Activated naive CD4-positive, alpha-beta T cell treated with Interleukin-2 at 50 U/mL for 16 hours (primary cell): ENCODE results near the gene OR6N2.

Experiments used
- DNase-seq: peaks from one replicate; pipeline ENCODE4 v3.0.0-alpha.2; 2020

Gene OR6N2, protein sequence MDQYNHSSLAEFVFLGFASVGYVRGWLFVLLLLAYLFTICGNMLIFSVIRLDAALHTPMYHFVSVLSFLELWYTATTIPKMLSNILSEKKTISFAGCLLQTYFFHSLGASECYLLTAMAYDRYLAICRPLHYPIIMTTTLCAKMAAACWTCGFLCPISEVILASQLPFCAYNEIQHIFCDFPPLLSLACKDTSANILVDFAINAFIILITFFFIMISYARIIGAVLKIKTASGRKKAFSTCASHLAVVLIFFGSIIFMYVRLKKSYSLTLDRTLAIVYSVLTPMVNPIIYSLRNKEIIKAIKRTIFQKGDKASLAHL

GRCh38 chr1:158781104-158781503, at the start of gene OR6N2:
OR6N2 (minus strand) TSS chr1:158781204; CDS start chr1:158777635, 3,569 bp downstream.
- no peak for DNase-seq

GRCh38 chr1:158830074-158830677, 49.2 kb upstream of the OR6N2 start:
- no peak for DNase-seq

DNA sequence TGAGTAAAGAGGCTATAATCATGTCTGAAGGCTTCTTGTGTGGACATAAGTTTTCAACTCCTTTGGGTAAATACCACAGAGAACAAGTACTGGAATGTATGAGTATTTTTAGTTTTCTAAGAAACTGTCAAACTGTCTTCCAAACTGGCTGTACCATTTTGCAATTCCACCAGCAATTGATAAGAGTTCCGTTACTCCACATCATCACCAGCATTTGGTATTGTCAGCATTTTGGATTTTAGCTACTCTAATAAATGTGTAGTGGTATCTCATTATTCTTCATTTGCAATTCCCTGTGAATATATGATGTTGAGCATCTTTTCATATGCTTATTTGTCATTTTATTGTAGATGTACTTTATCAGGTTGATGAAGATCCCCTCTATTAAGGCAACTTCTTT, 40.7 kb upstream of the OR6N2 start:
- DNase-seq: no peak

DNA sequence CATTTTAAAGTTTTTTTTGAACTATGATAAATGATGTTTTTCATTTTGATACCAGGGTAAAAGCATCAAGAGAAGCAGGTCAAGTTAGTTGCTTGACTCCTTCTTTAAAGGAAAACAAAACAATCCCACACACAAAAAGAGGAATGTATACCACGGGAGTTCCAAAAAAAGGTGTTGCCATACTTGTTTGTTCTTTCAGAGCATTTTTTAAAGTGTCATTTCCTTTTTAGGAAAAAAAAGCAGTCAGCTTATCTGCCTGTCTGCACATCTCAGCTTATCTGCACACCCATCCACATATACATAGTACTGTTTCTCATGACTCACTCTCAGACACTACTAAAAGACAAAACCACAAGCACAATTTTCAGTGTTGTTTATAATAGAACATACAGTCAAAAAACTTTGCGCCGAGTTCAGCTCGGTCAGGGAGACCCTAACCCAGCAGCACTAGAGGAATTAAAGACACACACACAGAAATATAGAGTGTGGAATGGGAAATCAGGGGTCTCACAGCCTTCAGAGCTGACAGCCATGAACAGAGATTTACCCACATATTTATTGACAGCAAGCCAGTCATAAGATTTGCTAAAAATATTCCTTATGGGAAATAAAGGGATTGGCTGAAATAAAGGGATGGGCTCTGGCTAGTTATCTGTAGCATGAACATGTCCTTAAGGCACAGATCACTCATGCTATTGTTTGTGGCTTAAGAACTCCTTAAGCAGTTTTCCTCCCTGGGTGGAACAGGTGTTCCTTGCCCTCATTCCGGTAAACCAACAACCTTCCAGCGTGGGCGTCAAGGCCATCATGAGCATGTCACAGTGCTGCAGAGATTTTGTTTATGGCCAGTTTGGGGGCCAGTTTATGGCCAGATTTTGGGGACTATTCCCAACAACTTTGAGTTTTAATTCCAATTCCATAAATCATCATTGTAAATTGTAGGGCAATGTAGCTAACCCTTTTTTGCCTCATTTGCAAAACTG, 38.7 kb upstream of the OR6N2 start:
- DNase-seq: peak; percentile 16

- no peak for DNase-seq
Measured at GRCh38 chr1:158818975-158819431, 38.0 kb upstream of the OR6N2 start.

DNA sequence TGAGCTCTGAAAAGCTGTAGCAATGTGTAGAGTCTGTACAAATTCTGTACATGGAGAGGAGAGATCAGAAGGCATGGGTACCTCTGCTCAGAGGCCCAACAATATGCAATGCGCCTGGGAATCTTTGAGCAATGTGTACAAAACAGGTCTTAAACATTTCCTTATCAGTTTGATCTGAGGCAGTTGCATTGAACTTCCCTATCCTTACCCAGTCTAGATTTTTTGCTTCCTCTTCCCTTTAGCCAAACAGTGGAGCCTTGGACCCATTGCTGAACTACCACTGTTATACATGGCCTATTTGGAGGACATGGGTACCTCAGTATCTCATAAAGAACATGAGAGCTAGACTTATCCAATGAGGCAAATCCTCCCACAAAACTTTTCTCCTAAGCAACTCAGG, 37.6 kb upstream of the OR6N2 start:
- no peak for DNase-seq

DNA sequence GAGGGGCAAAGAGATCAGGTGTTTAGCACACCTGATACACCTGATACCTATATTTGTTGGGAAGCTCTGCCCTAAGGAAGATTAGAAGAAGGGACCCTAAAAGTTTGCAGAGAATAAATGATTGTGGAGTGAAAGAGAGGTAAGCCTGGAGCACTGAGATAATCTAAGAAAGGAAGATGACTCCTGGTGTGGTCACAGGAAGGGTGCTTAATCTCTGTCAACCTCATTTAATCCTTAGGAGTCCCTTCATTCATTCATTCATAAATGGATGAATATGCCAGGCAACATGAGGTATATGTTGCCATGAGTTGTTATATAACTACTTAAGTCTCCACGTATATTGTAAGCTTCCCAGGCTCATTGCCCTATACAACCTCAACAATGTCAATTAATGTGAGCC, 34.0 kb upstream of the OR6N2 start:
- no peak for DNase-seq

GRCh38 chr1:158813164-158813563, 32.2 kb upstream of the OR6N2 start:
- no peak for DNase-seq

GRCh38 chr1:158812336-158812735, 31.3 kb upstream of the OR6N2 start:
- DNase-seq: no peak

DNA sequence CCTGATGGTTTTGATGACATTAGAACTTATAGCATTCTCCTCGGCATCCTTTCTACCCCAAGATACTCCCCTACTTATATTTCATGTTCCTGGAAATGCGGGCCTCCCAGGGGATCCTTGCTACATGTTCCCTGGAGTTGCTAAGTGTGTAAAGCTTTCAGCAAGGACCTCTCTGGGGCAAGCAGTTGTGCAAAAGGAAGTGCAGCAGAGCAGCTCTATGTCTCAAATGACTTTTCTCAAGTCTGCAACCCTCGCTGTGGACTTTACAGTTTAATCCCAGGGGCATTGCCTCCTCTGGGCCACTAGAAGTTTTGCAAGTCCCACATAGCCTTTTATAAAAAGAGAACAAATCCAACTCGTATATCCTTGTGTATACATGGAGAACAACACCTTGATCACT, 29.3 kb upstream of the OR6N2 start:
- DNase-seq: no peak

GRCh38 chr1:158809862-158810261, 28.9 kb upstream of the OR6N2 start:
- DNase-seq: no peak

DNA sequence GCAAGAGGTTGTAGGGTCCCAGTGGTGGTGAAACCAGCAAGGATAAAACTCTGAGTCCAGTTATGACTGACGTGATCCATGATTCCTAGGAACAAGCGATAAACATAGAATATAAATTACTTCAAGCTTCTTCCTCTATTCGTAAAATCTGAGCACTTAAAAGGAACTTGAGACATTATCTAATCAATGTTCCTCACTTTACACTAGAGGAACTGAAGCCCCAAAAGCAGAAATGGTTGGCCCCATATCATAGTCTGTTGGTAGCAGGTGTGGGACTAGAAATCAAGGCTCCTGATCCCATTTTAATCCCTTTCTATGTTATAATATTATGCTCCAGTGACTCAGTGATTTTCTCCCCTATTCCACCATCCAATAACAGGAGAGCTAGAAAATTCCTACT, 28.3 kb upstream of the OR6N2 start:
- no peak for DNase-seq

GRCh38 chr1:158806916-158807536, 26.0 kb upstream of the OR6N2 start:
- DNase-seq: no peak

- no peak for DNase-seq
Measured at GRCh38 chr1:158803678-158804077, 22.7 kb upstream of the OR6N2 start.

GRCh38 chr1:158801396-158801795, 20.4 kb upstream of the OR6N2 start:
- DNase-seq: no peak

- no peak for DNase-seq
Measured at GRCh38 chr1:158800526-158800925, 19.5 kb upstream of the OR6N2 start.

DNA sequence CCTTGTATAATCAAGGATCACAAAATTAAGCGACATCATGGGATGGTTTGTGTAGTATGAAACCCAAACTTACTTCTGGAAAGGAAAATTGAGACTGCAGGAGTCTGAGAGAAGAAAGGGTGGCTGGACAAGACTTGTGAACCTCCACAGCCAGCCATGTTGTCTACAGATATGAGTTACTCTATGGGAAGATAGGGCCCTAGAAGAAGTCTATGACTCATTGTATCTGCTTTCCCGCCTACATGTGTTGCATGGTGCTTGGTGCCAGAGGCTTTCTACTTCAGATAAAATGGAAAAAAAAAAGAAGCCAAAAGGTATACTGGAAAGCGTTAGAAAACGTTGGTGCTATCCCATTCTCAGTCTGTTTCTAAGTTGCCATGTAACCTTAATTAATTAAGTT, 18.7 kb upstream of the OR6N2 start:
- no peak for DNase-seq

GRCh38 chr1:158798531-158798930, 17.5 kb upstream of the OR6N2 start:
- DNase-seq: no peak

- no peak for DNase-seq
Measured at GRCh38 chr1:158794247-158794646, 13.2 kb upstream of the OR6N2 start.

DNA sequence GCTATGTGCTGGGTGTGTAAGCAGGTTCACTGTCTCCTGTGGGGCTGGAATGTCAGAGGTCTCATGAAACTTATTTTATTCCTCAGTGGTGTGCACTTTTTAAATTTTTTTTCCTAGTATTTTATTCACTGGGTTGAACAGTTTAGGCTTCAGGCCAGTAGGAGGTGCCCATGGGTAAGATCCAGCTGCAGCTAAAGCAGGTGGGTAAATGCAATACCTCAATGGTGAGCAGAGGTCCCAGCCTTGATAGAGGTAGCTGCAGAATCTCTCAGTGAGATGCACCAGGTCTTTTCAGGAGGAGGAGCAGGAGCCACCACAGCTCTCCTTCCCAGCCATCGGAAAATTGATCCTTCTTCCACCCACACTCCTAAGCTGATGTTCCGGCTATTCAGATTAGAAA, 12.6 kb upstream of the OR6N2 start:
- peak; percentile 40 for DNase-seq

- no peak for DNase-seq
Measured at GRCh38 chr1:158771950-158772866, 8.8 kb downstream of the OR6N2 start, which contains the start of gene OR6N1. OR6N1 (minus strand) TSS chr1:158772195; CDS start chr1:158766682, 5,513 bp downstream.

GRCh38 chr1:158754420-158754819, 26.6 kb downstream of the OR6N2 start, which contains the start of gene OR6K6:
OR6K6 (plus strand) TSS chr1:158754720; CDS start chr1:158754888, 168 bp downstream.
- no peak for DNase-seq
